ENCODE measurements around the gene KLHDC9.

KLHDC9 gene

DNA sequence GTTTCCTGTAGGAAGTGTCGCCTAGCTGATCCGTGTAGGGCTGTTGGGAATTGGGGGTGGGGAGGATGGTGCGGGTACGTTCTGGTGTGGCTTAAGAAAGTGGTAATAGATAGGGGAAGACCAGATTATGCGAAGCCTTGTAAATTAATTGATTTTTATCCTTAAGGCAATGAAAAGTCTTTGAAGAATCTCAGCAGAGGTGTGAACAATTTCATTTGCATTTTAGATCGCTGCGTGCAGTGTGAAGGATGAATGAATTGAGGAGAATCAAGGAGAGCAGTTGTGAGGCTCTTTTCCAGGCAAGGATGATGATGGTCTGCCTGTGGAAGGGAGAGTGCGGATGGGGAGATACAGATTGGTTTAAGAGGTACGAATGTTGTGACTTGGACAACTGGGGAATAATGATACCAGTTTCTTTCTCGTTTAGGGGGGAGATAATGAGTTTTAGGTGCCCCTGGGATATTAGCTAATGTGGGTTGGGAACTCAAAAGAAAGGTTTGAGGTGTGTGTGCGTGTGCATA is 35.1 kb downstream of the KLHDC9 start:
- peak; percentile 63 for DNase-seq

DNA sequence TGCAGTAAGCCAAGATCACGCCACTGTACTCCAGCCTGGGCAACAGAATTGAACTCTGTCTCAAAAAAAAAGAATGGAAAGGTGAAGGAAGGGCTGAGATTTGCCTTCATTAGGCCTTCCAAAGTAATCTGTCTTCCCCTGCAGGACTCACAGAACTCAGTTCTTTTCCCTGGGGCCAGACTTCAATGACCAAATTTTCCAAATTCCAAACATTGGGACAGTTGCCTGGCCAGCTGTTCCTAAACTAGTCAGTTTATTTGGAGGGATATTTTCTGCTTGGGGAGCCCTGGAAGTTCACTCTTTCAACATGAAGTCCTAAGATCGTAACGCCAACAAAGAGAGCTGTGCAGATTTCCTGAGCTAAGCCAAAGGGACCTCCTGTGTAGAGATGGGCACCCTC is 39.7 kb downstream of the KLHDC9 start:
- DNase-seq: no peak

- no peak for DNase-seq
Observed at GRCh38 chr1:161138431-161138830, 40.3 kb downstream of the KLHDC9 start.

DNA sequence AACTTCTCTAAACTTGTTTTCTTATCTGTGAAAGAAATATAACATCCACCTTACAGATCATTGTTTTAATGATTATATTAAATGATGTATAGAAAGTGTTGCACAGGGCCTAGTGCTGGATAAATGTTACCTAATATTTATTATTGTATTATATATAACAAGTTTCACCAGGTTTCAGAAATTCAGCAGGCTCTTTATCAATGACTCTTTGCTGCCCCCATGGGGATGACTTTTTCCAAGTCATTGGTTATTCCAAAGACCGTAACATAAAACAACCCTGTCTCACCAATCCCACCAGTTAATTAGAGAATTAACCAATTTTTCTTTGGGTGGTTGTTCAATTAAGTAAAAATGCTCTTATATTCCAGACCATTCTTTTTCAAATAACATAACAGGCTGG is 41.6 kb downstream of the KLHDC9 start:
- DNase-seq: peak; percentile 68

DNA sequence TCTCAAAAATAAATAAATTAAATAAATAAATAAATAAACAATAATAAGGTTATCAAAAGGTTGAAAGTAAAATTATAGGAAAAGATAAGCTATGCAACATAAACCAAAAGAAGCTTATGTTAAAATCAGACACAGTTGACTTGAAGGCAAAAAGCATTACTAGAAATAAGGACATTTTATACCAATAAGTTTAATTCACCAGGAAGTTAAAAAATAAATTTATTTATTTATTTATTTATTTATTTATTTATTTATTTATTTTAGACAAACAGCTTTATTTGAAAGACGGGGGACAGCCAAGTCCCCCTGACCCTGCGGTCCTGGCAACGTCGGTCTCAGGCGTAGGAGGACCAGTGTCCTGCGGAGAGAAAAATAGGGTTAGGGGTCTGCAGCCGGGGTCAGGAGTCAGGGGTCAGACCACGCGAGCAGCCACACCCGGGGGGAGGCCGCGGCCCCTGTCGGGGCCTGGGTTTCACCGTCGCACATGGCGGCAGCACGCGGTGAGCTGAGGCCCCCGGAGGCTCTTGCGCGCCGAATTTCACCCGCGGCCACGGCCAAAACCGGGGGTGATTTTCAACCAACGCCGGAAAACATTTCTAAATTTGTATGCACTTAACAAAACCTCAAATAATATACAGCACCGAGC is 42.7 kb downstream of the KLHDC9 start:
- no peak for DNase-seq

DNA sequence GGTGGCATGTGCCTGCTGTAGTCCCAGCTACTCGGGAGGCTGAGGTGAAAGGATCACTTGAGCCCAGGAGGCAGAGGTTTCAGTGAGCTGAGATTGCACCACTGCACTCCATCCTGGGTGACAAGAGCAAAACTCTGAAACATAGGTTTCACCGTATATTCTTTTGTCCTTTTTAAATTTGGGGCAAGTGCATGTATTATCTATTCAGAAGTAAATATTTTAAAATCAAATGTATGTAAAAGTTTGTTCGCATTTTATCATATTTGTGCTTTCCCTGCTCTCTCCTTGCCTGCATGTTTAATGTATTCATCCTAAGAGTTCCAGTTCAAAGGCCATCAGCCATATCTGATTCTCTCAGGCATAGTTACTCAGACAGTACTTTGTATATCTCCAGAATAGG is 47.7 kb downstream of the KLHDC9 start:
- no peak for DNase-seq

All from DMS53 (cell line).